Activated CD8-positive, alpha-beta memory T cell treated with anti-CD3 and anti-CD28 coated beads for 24 hours (primary cell): Measurements from ENCODE around the gene ANKH.

Source experiments
- DNase-seq: peaks from one replicate; pipeline ENCODE4 v3.0.0-alpha.2; 2020

Gene ANKH

GRCh38 chr5:14753947-14754346 is 117.6 kb downstream of the ANKH start:
- no peak for DNase-seq

DNA sequence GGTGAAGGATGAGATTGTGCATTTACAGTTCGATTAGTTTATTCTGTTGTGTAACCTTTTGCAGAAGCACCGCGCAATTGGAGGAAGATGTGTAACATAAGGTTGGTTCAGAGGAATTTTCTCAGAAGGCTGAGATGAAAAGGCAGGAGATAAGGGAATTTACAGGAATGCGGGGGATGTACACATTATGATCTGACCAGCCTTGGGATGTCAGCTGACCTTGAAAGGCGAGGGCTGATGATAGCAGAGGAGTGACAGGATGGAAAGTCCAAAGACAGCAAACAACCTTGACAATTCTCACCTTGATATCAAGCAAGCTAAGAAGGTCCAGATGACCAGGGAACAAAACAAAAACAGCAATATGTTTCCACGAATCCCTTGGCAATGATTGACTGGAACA is 118.3 kb downstream of the ANKH start:
- DNase-seq, result no peak

DNA sequence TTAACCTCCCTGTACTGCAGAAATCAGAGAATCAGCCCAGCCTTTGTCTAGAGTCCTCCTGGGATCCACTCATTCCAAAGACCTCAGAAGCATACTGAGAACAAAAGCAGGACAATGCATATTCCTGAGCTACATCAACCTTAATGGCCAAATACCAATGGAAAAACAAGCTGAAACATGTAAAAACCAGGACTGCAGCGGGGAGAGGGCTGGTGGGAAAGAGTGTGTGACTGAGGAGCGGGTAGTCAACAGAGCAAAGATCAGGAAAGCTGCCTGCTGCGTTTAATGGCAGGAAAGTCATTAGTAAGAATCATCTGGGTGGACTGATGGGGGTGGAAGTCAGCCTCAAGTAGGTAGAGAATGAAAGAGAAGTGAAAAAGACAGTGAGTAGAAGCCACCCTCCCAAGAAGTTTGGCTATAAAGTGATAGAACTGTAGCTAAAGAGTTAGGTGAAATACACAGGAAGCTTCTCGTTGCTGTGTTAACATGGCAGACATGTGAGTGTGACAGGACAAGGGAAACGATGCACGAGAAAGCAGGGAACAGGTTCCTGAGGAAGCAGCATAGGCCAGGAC is 119.0 kb downstream of the ANKH start:
- DNase-seq, result no peak

GRCh38 chr5:14750712-14751111 is 120.9 kb downstream of the ANKH start:
- no peak for DNase-seq

DNA sequence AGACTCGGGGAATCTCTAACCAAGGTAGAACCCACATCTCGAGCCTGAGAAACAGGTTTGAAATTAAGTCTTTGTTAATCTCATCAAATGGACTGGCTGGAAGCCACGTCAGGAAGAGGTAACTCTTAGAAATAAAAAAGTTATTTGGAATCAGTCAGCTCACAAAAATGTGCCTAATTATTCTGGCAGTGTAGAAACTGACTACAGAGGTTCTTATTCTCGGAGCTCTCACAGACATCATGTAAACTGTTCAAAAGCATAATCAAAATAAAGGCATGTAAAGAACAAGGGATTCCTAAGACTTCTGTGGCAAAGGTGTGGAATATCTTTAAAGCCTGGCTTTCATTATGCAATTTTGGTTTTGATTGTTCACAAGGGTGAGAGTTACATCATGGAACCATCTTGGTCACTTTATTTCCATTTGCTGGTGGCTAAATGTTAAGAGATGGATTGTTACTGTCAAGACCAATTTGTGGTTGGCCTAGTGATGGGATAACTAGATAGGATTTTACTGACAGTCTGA is 121.9 kb downstream of the ANKH start:
- no peak for DNase-seq

GRCh38 chr5:14748180-14748900 is 123.2 kb downstream of the ANKH start:
- no peak for DNase-seq

DNA sequence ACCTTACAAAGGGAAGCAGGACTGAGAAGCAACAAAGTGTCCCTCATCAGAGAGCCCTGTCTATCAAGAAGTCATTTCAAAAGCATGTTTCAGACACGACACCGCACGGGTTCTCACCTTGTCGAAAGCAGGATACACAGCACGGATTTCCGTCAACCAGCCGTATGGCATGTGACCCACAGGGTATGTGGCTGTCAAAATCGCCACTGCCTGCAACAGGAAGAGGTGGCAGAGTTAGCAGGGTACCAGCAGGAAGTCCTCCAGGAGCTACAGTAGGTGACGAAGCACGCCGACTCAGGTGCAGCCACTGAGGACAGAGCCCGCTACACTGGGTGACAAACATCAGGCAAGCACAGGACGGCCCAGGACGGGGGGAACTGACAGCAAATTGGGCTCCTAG is 125.8 kb downstream of the ANKH start:
- peak; percentile 67 for DNase-seq

- DNase-seq, result no peak
Observed at GRCh38 chr5:14745188-14745563, 126.4 kb downstream of the ANKH start.

GRCh38 chr5:14744296-14745187 is 127.0 kb downstream of the ANKH start:
- DNase-seq, result no peak

DNA sequence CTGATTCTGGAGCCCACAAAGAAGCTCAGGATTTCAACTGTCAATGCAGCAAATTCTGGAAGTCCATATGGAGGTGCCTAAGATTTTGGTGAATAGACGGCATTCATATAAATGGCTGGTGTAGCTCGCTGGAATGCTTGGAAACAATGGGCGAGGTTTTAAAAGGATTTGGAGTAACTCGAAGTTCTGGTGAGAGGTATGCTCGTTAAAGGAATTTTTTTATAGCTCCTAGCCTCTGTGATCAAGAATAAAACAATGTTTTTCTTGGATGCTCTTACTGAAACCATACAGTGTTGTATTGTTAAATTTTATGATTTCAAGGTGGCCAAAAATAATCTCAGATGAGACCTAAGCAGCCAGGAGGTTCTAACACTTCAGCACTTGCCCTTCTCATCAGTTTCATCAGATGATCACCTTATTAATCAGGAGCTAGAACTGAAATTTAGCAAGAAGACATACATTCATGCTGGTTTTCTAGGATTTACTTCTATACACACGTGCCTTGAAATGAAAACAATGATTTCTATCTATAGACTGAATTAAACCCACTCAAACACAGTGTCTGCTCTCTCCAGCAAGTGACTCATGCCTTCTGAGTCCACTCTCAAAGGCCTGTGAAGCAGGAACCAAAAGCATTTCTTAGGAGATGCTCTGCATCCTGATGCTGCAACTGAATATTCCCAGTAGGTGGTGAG is 127.8 kb downstream of the ANKH start:
- no peak for DNase-seq

DNA sequence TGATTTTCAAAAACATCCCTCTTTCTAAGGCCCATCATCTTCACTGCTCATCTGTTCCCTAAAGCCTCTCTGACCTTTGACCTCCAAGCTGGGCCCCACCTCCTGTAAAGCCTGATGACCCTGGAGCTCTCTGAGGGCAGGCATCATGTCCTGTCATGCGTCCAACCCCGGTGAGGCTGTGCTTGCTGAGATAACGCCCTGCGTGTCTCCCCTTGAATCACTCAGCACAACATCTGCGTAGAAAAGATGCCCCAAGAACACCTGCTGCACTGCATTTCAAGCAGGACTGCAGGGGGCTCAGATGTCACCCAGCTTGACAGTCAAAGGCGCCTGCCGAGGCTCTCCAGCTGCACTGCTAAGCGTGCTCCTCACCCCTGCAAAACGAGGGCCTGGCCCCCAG is 129.1 kb downstream of the ANKH start:
- no peak for DNase-seq

DNA sequence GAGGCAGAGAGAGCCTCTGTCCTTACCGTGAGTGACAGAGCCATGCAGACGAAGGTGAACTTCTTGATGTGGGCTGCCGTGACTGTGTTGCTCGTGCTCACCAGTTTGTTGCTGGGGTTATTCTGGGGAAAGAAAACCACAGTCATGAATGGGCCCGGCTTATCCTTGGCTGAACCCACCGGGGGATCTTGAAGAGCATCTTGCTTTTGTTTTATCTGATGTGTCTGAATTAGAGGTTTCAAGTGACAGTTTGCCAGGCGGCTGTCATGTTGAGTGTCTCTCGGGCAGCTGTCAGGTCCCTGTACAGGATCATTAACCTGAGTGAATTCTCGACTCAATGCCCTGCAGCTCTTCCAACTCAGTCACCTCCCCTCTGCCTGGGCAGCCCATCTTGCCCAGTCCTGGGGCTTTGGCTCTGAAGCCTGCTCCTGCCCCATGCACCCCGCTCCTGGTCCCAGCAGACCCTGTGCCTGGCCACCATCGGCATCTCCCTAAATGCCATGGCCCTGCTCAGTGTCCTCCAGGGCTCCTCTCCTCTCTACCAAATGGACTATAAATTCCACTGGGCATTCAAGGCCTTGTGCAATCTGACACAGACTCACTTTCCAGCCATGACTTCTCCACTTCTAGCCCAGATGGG is 129.7 kb downstream of the ANKH start:
- no peak for DNase-seq

- DNase-seq, result no peak
Observed at GRCh38 chr5:14741131-14741530, 130.4 kb downstream of the ANKH start.

DNA sequence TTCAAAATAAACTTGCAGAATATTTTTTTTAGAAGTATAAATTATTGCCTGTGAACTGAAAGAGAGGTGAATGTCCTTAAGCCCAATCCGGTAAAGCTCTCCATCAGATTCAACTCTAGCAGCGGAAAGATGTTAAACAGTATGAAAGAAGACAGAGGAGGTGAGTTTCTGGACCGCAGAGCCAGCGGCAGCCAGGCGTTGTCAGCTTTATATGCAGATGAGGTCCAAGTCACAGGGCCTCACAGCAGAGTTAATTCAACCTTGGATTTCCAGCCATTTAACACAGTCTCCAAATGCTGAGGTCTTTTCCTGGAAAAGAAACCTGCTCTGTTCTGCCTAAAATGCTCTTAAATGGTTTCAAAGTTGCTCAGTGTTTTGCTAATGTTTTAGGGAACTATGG is 131.6 kb downstream of the ANKH start:
- no peak for DNase-seq

DNA sequence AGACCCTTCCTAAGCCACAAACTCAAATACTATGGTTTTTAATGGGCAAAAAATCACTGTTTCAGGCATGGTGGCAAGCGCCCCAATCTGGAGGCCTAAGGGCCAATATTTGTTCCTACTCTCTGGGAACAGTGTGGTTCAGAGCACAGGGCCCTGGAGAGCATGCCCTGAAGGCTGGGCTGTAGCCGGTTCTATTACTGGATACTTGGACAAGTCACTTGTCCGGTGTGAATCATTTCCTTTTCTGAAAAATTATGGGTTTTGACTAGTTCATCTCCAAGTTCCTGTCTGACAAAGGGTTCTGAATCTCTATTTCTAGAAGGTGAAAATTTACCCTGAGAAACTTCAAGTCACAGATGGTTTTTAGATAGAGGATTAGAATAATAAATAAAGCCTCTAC is 132.0 kb downstream of the ANKH start:
- no peak for DNase-seq

- no peak for DNase-seq
Observed at GRCh38 chr5:14738050-14738449, 133.5 kb downstream of the ANKH start.

- no peak for DNase-seq
Observed at GRCh38 chr5:14737291-14737690, 134.3 kb downstream of the ANKH start.

GRCh38 chr5:14735944-14736343 is 135.6 kb downstream of the ANKH start:
- no peak for DNase-seq

DNA sequence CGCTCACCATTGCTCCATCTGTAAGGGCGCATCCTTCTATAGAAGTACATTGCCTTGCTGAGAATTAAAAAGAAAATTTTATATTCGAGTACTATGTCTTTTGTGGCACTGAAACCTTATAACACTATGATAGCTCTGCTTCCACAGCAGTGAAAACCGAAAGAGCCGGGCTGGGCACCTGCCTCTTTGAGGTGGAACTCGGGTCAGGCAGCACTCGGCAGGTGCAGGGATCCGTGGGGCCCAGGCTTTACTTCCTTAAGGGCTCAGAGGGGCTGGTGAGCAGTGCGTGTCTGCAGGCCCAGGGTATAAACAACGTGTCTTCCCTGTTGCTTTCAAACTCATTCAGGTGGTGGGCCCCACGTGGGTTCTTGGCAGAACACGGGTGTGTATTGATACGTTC is 137.2 kb downstream of the ANKH start:
- DNase-seq, result no peak

- DNase-seq, result no peak
Observed at GRCh38 chr5:14733661-14734060, 137.9 kb downstream of the ANKH start.

GRCh38 chr5:14732991-14733390 is 138.6 kb downstream of the ANKH start:
- DNase-seq, result no peak

- DNase-seq, result no peak
Observed at GRCh38 chr5:14730881-14731280, 140.7 kb downstream of the ANKH start.

DNA sequence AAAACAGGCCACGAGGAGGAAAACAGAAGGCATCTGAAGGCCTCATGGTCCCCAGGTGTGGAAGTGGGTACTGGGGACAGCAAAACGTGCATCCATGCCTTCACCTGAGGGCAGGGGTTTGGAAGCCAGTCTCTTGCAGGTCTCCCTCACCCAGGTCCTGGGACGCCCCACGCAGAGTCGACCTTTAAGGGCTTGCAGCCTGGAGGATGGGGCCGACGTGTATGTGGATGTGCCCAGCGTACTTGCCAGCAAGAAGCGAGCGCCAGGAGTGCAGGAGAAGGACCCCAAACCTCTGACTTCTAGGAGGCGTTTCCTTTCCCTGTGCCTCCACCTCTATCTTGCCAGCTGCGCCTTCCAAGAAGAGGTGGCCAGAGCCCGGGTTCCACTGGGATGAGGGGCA is 141.1 kb downstream of the ANKH start:
- DNase-seq, result no peak
